Esophagus muscularis mucosa (tissue), 3 donors: ENCODE data around the gene CCND2.

Experiments
- CTCF ChIP-seq, 3 experiments: fragments of 200-600 bp in 2 of 3; fragments of 450-650 bp in 1 of 3; sonication (generic) in 2 of 3; IDR thresholded peaks; one replicate each; pipeline ENCODE4 v1.5.1; 2017 to 2019; ENCODE audit warnings: antibody characterized with exemption in 3 of 3, mild to moderate bottlenecking in 2 of 3, moderate library complexity in 1 of 3
- POLR2AphosphoS5 ChIP-seq, 2 donors: sonication (generic); formaldehyde crosslinking; IDR thresholded peaks; one replicate each; pipeline ENCODE4 v1.6.1; 2017; ENCODE audit warnings: antibody characterized with exemption in 2 of 2

GRCh38 chr12:4243091-4243490 is 30.5 kb upstream of the CCND2 start:
- TF ChIP-seq POLR2AphosphoS5 (IDR thresholded peaks at IDR 0.05): no peak
- TF ChIP-seq CTCF (IDR thresholded peaks at IDR 0.05): no peak
